ENCODE results near the gene OR2AT4. TPM values are rescaled to one million over a fixed set of nuclear protein-coding genes. Genes with fewer than 3 reads are reported as not detected.

Gene OR2AT4
- total RNA-seq, 2 donors from 2014 or later: not detected

- H3K4me3 Mint-ChIP-seq: no peak overlapping the region
- DNase-seq: no peak
- H3K36me3 Mint-ChIP-seq (ENCODE audit: low read depth): no peaks in the 10 kb centered on the region
- Histone ChIP-seq H3K9me3 (ENCODE audit: control insufficient read depth, low read length) (no peaks in the 10 kb centered on the region), H3K27ac (ENCODE audit: low read depth, low read length) (no peak overlapping the region), H3K4me1 (ENCODE audit: control insufficient read depth, insufficient read depth, low read length) (no peaks in the 10 kb centered on the region), H3K27me3 (ENCODE audit: control insufficient read depth, insufficient read depth, low read length, poor library complexity, severe bottlenecking) (no peaks in the 10 kb centered on the region), H3K36me3 (ENCODE audit: control insufficient read depth, insufficient read depth, low read length) (no peaks in the 10 kb centered on the region), H3K4me3 (ENCODE audit: low read length) (no peak overlapping the region), H3K9ac (ENCODE audit: extremely low read depth, low read length, poor library complexity, severe bottlenecking) (no peak overlapping the region)
- no peaks in the 10 kb centered on the region for H3K9me3 Mint-ChIP-seq
- 87 to 91% methylated on average over 5 of the region's 5 CpGs for WGBS, 2 experiments (ENCODE audit: insufficient coverage in 1 of 2, insufficient read length in 1 of 2)
- H3K27ac Mint-ChIP-seq: no peak overlapping the region
- H3K4me1 Mint-ChIP-seq: no peaks in the 10 kb centered on the region
- peaks cover 32% of the 10 kb centered on the region for H3K27me3 Mint-ChIP-seq (ENCODE audit: insufficient read depth)
- TF ChIP-seq, protein P1, sequence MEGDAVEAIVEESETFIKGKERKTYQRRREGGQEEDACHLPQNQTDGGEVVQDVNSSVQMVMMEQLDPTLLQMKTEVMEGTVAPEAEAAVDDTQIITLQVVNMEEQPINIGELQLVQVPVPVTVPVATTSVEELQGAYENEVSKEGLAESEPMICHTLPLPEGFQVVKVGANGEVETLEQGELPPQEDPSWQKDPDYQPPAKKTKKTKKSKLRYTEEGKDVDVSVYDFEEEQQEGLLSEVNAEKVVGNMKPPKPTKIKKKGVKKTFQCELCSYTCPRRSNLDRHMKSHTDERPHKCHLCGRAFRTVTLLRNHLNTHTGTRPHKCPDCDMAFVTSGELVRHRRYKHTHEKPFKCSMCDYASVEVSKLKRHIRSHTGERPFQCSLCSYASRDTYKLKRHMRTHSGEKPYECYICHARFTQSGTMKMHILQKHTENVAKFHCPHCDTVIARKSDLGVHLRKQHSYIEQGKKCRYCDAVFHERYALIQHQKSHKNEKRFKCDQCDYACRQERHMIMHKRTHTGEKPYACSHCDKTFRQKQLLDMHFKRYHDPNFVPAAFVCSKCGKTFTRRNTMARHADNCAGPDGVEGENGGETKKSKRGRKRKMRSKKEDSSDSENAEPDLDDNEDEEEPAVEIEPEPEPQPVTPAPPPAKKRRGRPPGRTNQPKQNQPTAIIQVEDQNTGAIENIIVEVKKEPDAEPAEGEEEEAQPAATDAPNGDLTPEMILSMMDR (conservative IDR thresholded peaks at IDR 0.05): no peak
Measured at GRCh38 chr11:75135021-75135650, 38.5 kb upstream of the OR2AT4 start.

- Histone ChIP-seq H3K36me3 (ENCODE audit: control insufficient read depth, insufficient read depth, low read length) (no peaks in the 10 kb centered on the region), H3K4me3 (ENCODE audit: low read length) (no peak overlapping the region), H3K4me1 (ENCODE audit: control insufficient read depth, insufficient read depth, low read length) (no peaks in the 10 kb centered on the region), H3K9me3 (ENCODE audit: control insufficient read depth, low read length) (no peaks in the 10 kb centered on the region), H3K27me3 (ENCODE audit: control insufficient read depth, insufficient read depth, low read length, poor library complexity, severe bottlenecking) (no peaks in the 10 kb centered on the region), H3K9ac (ENCODE audit: extremely low read depth, low read length, poor library complexity, severe bottlenecking) (no peak overlapping the region), H3K27ac (ENCODE audit: low read depth, low read length) (peak overlapping the region; percentile 60)
- Mint-ChIP-seq H3K36me3 (ENCODE audit: low read depth) (no peaks in the 10 kb centered on the region), H3K9me3 (peaks cover 9% of the 10 kb centered on the region), H3K27me3 (ENCODE audit: insufficient read depth) (peaks cover 27% of the 10 kb centered on the region), H3K4me3 (no peak overlapping the region), H3K4me1 (no peaks in the 10 kb centered on the region), H3K27ac (no peak overlapping the region)
- TF ChIP-seq, protein P1 (conservative IDR thresholded peaks at IDR 0.05): no peak
- WGBS, 2 experiments (ENCODE audit: insufficient coverage in 1 of 2, insufficient read length in 1 of 2): 75 to 80% methylated on average over 6 of the region's 6 CpGs
- DNase-seq: peak; percentile 31
Measured at GRCh38 chr11:75133976-75134375, 37.3 kb upstream of the OR2AT4 start.

GRCh38 chr11:75132080-75132479 lies 35.4 kb upstream of the OR2AT4 start:
- no peak overlapping the region for H3K9ac ChIP-seq (ENCODE audit: extremely low read depth, low read length, poor library complexity, severe bottlenecking)
- H3K27me3 Mint-ChIP-seq (ENCODE audit: insufficient read depth): peaks cover 22% of the 10 kb centered on the region
- no peaks in the 10 kb centered on the region for H3K36me3 Mint-ChIP-seq (ENCODE audit: low read depth)
- H3K4me3 ChIP-seq (ENCODE audit: low read length): no peak overlapping the region
- WGBS, 2 experiments (ENCODE audit: insufficient coverage in 1 of 2, insufficient read length in 1 of 2): 86 to 90% methylated on average over 3 of the region's 3 CpGs
- H3K4me1 Mint-ChIP-seq: no peaks in the 10 kb centered on the region
- no peaks in the 10 kb centered on the region for H3K27me3 ChIP-seq (ENCODE audit: control insufficient read depth, insufficient read depth, low read length, poor library complexity, severe bottlenecking)
- TF ChIP-seq, protein P1 (conservative IDR thresholded peaks at IDR 0.05): no peak
- DNase-seq: no peak
- H3K9me3 Mint-ChIP-seq: peaks cover 18% of the 10 kb centered on the region
- H3K4me3 Mint-ChIP-seq: no peak overlapping the region
- H3K36me3 ChIP-seq (ENCODE audit: control insufficient read depth, insufficient read depth, low read length): no peaks in the 10 kb centered on the region
- no peak overlapping the region for H3K27ac ChIP-seq (ENCODE audit: low read depth, low read length)
- no peaks in the 10 kb centered on the region for H3K9me3 ChIP-seq (ENCODE audit: control insufficient read depth, low read length)
- H3K27ac Mint-ChIP-seq: no peak overlapping the region
- H3K4me1 ChIP-seq (ENCODE audit: control insufficient read depth, insufficient read depth, low read length): no peaks in the 10 kb centered on the region

All from endodermal cell (in vitro differentiated cells).